Left hindlimb (tissue), 1 donor: ENCODE data around the gene HOXA11.

ENCODE experiments used
- DNase-seq: peaks from one replicate; pipeline ENCODE4 v3.0.0-alpha.2; 2018

Gene HOXA11

DNA sequence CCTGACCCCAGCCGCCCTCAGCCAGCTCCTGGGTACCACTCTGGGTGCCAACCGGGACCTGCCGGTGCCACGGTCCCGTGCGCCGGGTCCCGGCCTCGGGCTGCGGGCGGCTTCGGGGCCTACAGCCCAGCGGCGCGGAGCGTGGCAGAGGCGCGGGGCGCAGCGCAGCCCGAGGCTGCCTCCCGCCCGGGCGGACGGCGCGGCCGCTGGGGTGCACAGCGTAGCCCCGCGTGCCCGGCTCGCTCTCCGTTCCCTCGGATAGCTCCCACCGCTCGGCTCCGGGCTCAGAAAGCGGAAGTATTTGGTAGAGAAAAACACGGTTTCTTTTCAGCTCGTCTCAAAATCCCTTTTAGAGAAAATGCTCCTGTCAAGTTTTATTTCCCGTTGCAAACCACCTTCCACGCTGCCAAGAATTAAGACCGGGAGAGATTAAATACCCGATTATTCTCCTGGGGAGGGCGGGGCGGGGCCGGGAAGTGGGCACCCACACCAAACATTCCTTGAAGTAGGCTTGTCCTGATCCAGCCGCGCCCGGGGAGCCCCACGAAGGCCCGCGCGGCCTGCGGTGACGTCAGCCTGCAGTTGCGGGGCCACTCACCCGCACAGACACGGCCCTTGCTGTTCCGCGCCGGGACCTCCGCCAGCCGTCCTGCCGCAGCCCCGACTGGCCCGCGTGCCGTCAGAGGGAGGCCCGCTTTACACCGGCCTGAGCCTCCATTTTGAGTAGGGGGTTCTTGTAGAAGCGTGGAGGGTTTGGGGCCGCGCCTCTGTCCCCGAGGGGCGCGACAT is 7.7 kb upstream of the HOXA11 start:
- DNase-seq, result peak; percentile 56

DNA sequence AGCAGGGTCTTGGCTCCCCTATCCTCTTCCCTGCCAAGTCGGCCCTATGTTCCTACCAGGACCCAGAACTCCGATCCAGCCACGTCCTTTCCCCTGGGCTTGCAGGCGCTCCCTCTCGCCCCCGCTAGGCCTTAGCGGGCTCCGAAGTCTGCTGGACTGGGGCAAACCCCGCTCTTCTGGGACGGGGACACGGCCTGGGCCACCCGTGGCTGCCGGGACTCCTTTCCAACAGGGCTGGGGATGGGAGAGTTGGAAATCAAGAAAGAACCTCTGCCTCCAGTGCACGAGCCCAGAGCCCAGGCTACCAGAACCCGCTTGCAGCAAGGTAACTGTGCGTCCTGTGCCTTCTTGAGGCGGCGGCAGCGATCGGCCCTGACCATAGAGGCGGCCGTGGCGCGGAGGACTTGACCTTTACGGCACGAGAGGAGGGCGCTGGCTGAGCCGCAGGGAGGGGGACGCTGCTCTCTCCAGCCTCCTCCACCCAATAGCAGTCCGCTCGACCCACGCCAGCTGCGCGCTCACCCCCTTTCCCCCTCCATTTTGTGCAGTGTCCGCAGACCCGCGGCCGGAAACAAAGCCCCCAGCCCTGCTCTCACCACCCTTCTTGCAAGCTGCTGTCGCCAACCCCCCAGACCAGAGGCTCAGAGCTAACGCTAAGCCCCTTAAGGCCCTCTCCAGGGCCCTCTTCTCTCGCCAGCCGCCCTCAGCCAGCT is 7.0 kb upstream of the HOXA11 start:
- peak; percentile 67 for DNase-seq

- DNase-seq, result peak; percentile 25
Observed at GRCh38 chr7:27191161-27191731, 6.2 kb upstream of the HOXA11 start.

- DNase-seq, result peak; percentile 28
Observed at GRCh38 chr7:27189997-27190748, 5.1 kb upstream of the HOXA11 start.

GRCh38 chr7:27189295-27189996 is 4.4 kb upstream of the HOXA11 start:
- peak; percentile 45 for DNase-seq

DNA sequence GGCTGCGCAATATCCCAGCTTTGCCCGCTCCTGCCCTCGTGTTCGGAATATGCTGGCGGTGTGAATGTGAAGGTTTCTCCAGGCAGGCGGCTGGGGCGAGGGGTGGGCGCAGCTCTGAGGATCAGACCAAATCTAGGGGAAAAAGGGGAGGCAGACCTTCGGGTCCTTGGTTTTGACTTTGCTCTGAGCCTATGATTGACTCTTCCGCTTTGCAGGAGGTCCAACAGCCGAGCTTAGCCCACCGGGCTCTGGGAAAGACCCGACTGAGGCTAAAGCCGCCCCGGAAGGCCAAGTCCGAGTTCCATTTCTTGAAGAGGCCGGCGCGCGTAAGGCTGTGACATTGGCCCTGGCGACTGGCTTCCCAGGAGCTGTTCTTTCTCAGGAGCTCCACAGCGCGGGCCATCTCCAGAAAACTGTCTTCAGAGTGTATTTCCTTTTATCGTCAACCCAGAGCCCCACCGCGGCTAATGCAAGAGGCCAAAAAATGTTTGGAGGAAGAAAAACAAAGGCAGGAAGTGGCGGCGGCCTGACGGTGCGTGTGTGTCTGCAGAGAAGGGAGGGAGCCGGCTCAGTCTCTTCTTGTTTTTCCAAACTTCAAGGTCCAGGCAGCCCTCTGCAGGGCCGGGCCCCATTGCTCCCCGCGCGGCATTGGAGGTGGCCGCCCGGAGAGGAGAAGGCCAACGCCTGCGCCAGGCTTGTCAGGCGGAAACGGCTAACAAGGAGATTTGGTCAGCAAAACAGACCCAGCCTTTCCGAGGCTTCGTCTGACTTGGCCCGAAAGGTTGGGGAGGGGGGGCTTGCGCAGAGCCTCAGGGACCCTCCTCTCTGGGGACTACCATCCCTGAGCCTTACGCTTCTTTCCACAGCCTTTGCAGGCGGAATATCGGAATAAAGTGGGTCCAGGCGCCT is 3.6 kb upstream of the HOXA11 start:
- peak; percentile 64 for DNase-seq

DNA sequence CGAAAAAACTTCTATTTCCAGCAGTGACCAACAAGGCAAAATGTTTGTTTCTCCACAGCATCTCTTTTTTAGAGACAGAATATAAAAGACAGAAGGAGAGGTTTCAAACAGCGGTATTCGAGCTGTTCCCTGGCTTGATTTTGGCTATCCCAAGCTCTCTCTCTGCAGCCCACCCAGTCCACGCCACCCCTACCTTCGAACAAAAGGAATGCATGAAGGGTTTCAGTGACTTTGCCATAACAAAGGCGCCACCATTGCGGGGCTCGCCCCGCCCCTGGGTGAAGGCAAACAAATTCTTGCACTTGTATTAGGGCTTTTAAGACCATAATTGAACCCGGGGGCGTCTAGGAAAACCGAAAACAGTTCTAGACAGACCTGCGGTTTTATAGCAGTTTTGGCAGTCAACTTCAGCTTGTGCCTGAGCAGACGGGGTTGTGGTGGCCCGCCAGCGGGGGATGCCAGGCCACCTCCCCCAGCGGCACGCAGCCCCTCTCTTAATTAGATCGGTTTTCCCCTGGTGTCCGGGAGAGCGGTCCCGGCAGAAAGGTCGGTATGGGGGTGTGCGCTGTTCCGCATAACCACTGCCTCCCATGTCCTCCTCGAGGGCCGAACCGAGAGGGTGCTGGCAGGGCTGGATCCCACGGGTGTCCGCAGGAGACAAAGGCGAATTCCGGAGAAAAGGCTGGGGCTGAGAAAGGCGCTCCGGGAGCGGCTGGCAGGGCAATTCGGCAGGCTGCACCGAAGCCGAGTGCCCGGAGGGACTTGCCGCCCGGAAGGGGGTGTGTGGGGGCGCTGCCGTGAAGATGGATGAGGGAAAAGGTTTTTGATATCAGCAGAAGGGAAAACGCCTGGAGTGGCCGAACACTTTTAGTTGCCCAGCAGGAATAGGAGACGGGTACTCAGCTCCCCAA is 2.7 kb upstream of the HOXA11 start:
- DNase-seq, result peak; percentile 46

DNA sequence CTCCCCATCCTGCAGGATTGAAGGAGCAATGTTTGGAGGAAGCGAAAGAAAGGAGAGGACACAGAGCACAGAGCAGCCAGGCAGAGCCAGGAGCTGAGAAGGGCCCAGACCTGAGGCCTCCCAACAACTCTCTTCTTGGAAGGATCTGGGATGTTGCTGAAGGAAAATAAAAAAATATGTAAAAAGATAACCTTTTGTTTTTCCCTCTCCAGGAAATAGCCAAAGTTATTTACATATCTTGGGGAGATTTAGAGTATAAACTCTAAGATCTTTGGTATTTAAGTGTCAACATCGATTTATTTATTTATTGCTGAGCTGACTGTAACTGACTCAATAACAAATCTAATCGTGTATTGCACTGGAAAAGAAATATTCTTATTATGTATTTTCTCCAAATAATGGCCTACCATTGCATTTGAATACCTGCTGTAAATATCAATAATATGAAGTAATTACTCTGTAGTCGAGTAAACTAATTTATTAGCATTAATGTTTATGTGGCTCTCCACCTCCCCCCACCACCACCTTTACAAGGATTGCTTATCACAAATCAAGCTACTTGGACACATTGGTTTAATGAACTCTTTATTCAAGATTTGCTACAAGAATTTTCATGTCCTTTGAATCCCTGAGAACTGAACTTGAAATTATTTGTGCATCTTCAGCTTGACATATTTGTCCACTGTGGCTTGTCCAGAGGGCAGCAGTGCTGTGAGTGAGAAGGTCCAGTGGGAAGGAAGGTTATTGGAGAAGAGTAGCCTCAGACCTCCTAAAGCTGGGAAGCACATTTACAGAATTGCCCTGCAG is 1.8 kb upstream of the HOXA11 start:
- peak; percentile 22 for DNase-seq

DNA sequence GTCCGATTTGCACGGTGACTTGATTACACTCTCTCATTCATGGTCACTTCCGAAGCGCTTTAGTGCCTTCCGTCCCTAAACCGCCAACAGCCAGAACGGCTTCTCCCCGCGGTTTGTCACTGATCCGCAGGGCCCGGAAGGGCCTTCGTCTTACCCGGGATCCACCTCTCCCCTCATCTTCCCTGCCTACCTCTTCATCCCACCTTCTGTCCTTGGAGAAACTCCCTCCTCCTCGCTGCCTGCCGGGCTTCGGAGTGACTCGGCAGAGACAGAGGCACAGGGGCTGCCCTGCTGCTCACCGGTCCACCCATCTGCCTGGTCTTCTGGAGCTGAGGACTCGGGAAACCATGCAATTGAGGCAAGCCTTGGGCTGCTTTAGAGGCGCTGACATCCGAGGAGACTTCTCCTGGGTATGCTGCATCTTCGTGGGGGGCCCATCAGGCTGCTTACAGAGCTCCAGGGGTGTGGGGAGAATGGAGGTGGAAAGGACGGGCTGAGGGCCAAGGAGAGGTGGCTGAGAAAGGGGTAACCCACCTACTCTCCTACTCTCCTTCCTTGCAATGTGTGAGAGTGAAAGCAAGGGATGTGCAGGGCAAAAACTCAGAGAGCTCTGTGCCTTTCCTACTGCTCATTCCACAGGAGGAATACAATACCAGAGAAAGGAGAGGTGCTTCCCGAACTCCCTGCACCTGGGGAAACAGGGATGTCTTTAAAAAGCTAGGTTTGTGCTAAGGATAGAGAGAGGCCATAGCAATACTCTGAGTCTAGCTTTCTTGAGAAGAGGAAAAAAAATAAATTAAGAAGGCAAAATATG is 1.0 kb upstream of the HOXA11 start:
- peak; percentile 51 for DNase-seq

DNA sequence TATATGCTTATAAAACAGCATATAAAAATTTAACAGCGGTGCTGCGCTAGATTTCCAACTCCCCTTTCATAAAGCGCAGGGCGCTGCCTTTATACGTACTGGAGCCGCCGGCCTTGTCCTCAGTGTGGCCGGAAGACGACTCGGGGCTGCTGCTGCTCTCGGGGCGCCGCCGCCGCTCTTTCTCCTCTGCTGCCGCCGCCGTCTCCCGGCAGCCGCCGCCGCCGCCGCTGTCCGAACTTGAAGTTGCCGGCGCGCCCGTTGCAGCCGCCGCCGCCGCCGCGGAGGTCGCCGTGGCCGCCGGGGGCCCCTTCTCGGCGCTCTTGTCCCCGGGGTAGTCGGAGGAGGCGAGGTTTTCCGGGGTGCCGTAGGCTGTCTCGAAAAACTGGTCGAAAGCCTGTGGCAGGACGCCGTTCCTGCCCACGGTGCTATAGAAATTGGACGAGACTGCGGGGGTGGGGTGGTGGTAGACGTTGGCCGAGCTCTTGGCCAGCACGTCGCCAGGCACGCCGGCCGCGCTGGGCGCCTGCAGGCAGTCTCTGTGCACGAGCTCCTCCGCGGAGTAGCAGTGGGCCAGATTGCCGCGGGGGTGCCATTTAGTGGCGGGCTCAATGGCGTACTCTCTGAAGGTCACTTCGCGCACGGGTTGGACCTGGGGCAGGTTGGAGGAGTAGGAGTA is 557 bp downstream of the HOXA11 start:
- peak; percentile 67 for DNase-seq

GRCh38 chr7:27183682-27184336 is 1.2 kb downstream of the HOXA11 start:
- peak; percentile 50 for DNase-seq

DNA sequence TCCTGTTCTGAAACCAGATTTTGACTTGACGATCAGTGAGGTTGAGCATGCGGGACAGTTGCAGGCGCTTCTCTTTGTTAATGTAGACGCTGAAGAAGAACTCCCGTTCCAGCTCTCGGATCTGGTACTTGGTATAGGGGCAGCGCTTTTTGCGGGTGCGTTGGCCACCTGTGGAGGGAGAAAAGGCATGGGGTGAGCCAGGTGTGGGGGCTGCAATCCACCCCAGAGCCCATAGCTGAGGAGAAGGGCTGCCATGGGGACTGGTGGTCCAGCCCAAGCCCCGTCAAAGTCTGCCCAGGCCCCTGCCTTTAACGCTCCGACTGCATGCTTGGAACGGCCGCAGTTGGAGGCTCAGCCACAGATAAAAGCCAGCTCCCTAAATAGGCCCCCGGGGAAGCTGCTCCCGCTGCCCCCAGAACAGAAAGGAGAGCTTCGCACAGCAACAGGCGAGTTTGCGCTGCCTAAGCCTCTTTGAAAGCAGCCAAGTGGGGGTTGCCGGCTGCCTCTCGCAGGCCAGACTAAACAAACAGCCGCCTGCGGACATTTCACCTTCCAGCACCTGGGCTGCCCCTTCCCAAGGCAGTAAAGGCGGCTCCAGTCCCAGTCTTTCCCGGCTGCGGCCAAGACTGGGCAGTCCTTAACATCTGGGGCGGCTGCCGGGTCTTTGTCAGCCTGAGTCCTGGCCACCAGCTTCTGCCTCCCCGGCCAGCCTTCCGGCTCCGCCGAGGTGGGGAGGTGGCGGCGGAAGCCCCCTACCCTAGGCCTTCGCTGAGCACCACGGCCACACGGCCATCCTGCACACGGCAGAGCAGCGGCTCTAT is 2.0 kb downstream of the HOXA11 start:
- peak; percentile 70 for DNase-seq

DNA sequence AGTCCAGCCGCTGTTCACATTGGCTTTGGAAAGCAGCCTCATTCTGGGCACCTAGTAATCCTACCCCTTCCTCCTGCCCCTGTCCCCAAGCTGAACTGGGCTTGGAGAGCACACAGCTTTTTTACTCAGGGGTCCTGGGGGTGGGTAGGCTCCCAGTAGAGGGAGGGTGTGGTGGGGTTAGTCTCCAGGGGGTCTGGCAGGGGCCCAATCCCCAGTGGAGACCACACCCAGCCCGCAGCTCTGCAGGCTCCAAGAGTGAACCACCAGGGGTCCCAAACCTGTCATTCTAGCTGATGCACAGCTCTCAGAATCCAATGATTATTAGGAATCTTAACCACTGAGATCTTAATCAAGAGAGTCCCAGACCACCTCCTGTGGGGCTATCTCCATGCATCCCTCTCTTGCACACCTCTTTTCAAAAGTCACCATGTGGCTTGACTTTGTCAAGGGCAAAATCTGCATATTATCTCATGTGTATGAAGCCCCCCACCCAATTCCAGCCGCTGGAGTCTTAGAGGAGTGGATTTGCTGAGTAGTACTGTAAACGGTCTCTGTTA is 2.7 kb downstream of the HOXA11 start:
- peak; percentile 38 for DNase-seq

DNA sequence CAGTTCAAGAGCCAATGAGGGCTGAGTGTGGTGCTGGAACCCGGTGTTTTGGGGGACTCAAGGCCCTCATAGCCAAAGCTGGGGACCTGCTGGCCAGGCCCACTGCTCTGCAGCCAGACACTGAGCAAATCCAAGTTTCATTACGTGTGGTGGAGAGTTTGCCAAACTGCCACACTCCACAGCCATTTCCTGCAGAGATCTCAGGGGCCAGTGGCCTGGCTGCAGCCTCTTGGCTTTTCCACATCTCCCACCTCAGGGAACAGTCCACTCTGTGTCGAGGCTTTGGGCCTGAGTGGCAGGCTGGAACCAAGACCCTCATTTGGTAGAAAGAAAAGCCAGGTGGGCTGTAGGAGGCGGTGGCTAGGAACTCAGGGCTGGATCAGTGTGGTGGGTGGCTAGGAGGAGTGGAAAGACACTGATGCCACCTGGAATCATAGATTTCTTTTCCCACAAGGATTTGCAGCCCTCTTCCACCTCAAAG is 3.2 kb downstream of the HOXA11 start:
- DNase-seq, result peak; percentile 43

- DNase-seq, result peak; percentile 51
Observed at GRCh38 chr7:27180431-27181420, 4.3 kb downstream of the HOXA11 start.
